ENCODE results near the gene HOXC5. TPM values are rescaled to one million over a fixed set of nuclear protein-coding genes. Genes with fewer than 3 reads are reported as not detected.

The HOXC5 gene
- total RNA-seq, 1 experiment from 2014 or later: 0.61 TPM

DNA sequence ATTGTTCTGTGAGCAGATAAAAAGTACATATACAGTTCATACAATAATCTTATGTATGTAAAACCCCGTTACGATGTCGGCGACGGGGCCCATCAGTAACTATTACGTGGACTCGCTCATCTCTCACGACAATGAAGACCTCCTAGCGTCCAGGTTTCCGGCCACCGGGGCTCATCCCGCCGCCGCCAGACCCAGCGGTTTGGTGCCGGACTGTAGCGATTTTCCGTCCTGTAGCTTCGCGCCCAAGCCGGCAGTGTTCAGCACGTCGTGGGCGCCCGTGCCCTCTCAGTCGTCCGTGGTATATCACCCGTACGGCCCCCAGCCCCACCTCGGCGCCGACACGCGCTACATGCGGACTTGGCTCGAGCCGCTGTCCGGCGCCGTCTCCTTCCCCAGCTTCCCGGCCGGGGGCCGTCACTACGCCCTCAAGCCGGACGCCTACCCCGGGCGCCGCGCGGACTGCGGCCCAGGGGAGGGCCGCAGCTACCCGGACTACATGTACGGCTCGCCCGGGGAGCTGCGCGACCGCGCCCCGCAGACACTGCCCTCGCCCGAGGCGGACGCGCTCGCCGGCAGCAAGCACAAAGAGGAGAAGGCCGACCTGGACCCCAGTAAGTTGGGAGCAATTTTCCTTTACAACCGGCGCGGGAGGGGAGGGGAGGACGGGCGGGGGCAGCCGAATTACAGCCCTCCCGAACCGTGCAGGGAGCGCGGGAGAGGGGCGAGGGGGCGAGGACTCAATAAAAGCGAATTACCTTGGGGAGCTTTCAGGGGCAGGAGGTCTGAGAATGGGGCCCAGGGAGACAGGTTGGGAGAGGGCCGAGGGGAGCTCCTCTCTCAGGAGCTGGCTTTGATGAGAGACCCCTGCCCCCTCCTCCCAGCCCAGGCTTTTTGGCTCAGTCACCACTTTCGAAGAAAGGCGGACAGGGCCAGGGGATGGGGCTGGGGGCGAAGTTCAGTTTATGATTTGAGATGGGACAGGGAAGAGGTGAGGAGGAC is 32.4 kb upstream of the HOXC5 start, which contains the start of gene HOXC9:
HOXC9 (plus strand) TSS at position 46 of the 999 bp plus-strand sequence; CDS start at position 74, 28 bp downstream.
- POLR2A ChIA-PET (ENCODE audit: unreplicated experiment): no interaction called here
- H3K27me3 ChIP-seq (ENCODE audit: insufficient read depth, low read depth): no peaks in the 10 kb centered on the region
- BruUV-seq (replicated peaks): no TSS peak

DNA sequence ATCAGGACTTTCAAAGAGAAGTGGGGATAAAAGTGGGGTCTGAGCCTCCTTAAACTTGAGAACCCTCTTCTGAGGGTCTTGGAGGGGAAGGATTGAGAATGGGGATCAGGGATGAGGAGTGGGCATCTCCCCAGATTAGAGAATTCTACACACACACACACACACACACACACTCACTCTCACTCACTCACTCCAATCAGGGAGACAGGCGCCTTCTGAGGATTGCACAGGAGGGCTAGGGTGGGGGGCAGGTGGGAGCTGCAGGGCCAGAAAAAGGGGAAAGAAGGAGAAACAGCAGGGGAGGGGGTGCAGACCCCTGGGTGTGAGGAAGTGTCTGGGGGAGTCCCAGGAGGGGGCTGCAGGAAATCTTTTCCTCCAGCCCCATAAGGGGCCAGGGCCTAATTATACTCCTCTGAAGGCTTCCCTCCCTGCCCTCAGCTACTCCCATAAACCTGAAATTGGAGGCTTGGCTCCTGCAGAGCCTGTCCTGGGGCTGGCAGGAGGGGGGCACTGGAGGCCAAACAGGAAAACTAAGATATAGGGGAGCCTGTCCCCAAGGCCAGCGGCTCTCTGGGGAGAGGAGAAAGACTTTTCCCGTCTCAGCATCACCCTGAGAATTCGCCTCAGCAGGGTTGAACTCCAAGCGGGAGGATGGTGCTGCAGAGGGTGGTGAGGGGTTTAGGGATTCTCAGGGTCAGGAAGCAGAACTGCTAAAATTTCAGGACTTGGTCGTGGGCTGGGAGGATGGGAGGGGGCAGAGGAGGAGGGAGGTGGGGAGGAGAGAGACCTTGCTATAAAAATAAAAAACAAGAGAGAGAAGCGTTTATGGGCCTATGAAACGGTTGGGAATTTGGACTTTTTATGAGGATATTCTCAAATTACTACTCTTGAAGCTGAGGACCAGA is 31.3 kb upstream of the HOXC5 start:
- H3K27ac ChIP-seq: no peak overlapping the region
- ChIA-PET POLR2A (ENCODE audit: unreplicated experiment) (no interaction called here), CTCF (interaction anchor here (0.5 to 0.6 kb wide), 2 partner anchors 11 to 191 kb away, joined by 3 to 8 read pairs; no protein-coding TSS in a partner anchor)

More for the DNA sequence above, 32.4 kb upstream of the HOXC5 start, which contains the start of gene HOXC9:
- intact Hi-C loops (cut with micrococcal nuclease; ENCODE audit: unreplicated experiment): no loop called here
- H3K79me2 ChIP-seq (ENCODE audit: low read depth): peaks cover 8% of the 10 kb centered on the region; the same call in 1 of the 2 replicates
- H3K4me3 ChIP-seq: no peak within 1 kb of the TSS
- CTCF ChIA-PET: interaction anchor here (0.5 to 0.6 kb wide), 2 partner anchors 38 to 193 kb away, joined by 3 to 8 read pairs; no protein-coding TSS in a partner anchor
- H3K4me1 ChIP-seq (replicated peaks; ENCODE audit: insufficient read depth): 0 out of 2 replicates have a peak, but pooled peaks cover 4% of the 10 kb centered on the region
- H2AFZ ChIP-seq: no peak within 1 kb of the TSS
- no peak for DNase-seq
- H3K9me2 ChIP-seq (ENCODE audit: insufficient read depth): no peaks in the 10 kb centered on the region
- no peaks in the 10 kb centered on the region for H3K9me3 ChIP-seq (ENCODE audit: insufficient read depth, low read depth)
- TF ChIP-seq, protein P1, sequence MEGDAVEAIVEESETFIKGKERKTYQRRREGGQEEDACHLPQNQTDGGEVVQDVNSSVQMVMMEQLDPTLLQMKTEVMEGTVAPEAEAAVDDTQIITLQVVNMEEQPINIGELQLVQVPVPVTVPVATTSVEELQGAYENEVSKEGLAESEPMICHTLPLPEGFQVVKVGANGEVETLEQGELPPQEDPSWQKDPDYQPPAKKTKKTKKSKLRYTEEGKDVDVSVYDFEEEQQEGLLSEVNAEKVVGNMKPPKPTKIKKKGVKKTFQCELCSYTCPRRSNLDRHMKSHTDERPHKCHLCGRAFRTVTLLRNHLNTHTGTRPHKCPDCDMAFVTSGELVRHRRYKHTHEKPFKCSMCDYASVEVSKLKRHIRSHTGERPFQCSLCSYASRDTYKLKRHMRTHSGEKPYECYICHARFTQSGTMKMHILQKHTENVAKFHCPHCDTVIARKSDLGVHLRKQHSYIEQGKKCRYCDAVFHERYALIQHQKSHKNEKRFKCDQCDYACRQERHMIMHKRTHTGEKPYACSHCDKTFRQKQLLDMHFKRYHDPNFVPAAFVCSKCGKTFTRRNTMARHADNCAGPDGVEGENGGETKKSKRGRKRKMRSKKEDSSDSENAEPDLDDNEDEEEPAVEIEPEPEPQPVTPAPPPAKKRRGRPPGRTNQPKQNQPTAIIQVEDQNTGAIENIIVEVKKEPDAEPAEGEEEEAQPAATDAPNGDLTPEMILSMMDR (conservative IDR thresholded peaks at IDR 0.05): no peak
- no peak for TF ChIP-seq EZH2 (IDR thresholded peaks at IDR 0.05; ENCODE audit: low read depth)
- H3K36me3 ChIP-seq (ENCODE audit: low read depth): no peaks in the 10 kb centered on the region
- no peaks in the 10 kb centered on the region for H4K20me1 ChIP-seq (ENCODE audit: insufficient read depth)
- H3K4me2 ChIP-seq: no peak within 1 kb of the TSS
- no peak within 1 kb of the TSS for H3K27ac ChIP-seq
- H3F3A ChIP-seq (ENCODE audit: insufficient read depth, low read depth): peaks cover 4% of the 10 kb centered on the region; the same call in 1 of the 2 replicates

More for the DNA sequence above, 31.3 kb upstream of the HOXC5 start:
- H3K36me3 ChIP-seq (ENCODE audit: low read depth): no peaks in the 10 kb centered on the region
- H3K9me3 ChIP-seq (ENCODE audit: insufficient read depth, low read depth): no peaks in the 10 kb centered on the region
- H3K4me2 ChIP-seq: no peak overlapping the region
- no peaks in the 10 kb centered on the region for H4K20me1 ChIP-seq (ENCODE audit: insufficient read depth)
- TF ChIP-seq, protein P1 (conservative IDR thresholded peaks at IDR 0.05): no peak
- TF ChIP-seq EZH2 (IDR thresholded peaks at IDR 0.05; ENCODE audit: low read depth): no peak
- no TSS peak for BruUV-seq (replicated peaks)
- no peaks in the 10 kb centered on the region for H3K27me3 ChIP-seq (ENCODE audit: insufficient read depth, low read depth)
- DNase-seq: no peak
- peaks cover 4% of the 10 kb centered on the region; the same call in 1 of the 2 replicates for H3F3A ChIP-seq (ENCODE audit: insufficient read depth, low read depth)
- intact Hi-C loops (cut with micrococcal nuclease; ENCODE audit: unreplicated experiment): no loop called here
- H3K79me2 ChIP-seq (ENCODE audit: low read depth): peaks cover 2% of the 10 kb centered on the region; the same call in 1 of the 2 replicates
- no peaks in the 10 kb centered on the region for H3K4me1 ChIP-seq (replicated peaks; ENCODE audit: insufficient read depth)
- H3K4me3 ChIP-seq: no peak overlapping the region
- H3K9me2 ChIP-seq (ENCODE audit: insufficient read depth): no peaks in the 10 kb centered on the region
- H2AFZ ChIP-seq: no peak overlapping the region
